PC-9 (cell line): ENCODE measurements around the gene LSM2.

Source experiments
- EZH2 ChIP-seq: fragments of 200-600 bp; sonication (generic); IDR thresholded peaks from 2 replicates; pipeline ENCODE4 v1.8.0; 2017; ENCODE audit warnings: antibody characterized with exemption, low read depth
- TF ChIP-seq, protein P1 (sequence below): fragments of 200-600 bp; sonication (generic); conservative IDR thresholded peaks from 2 replicates; pipeline ENCODE4 v1.6.1; 2017; ENCODE audit warnings: mixed run types, antibody characterized with exemption, mild to moderate bottlenecking, moderate library complexity

DNA sequence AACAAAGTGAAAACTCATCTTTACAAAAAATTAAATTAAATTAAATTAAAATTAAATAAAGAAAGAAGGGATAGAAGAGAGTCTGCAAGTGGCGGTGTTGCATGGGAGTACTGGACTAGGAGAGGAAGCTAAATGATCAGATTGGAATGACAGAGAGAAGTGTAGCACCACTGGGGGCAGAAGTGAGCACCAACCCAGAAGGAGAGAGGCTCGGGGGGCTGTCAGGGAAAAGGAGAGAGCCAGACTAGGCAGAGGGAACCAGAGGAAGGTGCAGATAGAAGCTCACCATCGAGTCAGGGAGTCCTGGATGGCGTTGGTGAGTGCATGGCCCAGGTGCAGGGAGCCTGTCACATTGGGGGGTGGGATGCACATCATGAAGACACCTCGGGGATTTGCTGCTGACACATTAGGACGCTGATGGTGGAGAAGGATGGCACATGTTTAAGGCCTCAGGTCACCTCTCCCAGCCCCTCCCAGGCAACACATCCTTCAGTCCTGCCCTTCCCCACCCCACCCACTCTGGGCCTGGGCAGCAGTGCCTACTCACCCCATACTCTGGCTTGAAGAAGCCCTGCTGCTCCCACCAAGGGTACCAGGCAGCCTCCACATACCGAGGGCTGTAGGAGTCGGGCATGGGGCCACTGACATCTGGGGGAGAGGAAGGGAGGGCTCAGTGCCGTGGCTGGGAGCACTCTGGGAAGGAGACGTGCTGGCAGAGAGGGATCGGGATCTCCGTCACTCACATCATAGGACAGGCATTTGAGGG is 15.3 kb downstream of the LSM2 start:
- TF ChIP-seq, protein P1, sequence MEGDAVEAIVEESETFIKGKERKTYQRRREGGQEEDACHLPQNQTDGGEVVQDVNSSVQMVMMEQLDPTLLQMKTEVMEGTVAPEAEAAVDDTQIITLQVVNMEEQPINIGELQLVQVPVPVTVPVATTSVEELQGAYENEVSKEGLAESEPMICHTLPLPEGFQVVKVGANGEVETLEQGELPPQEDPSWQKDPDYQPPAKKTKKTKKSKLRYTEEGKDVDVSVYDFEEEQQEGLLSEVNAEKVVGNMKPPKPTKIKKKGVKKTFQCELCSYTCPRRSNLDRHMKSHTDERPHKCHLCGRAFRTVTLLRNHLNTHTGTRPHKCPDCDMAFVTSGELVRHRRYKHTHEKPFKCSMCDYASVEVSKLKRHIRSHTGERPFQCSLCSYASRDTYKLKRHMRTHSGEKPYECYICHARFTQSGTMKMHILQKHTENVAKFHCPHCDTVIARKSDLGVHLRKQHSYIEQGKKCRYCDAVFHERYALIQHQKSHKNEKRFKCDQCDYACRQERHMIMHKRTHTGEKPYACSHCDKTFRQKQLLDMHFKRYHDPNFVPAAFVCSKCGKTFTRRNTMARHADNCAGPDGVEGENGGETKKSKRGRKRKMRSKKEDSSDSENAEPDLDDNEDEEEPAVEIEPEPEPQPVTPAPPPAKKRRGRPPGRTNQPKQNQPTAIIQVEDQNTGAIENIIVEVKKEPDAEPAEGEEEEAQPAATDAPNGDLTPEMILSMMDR = peak; percentile 60; the same call in 1 of the 2 replicates
- TF ChIP-seq EZH2 = no peak
